Fibroblast of lung (primary cell): ENCODE measurements around the gene TEX55.

Experiments used
- CTCF ChIP-seq, 2 donors: IDR thresholded peaks in 1 of 2; conservative IDR thresholded peaks in 1 of 2; 1 replicate in 1 of 2; 2 replicates in 1 of 2; pipeline ENCODE4 v1.5.1; 2011 to 2012; ENCODE audit warnings: low read length in 2 of 2, control low read depth in 1 of 2, inconsistent platforms in 1 of 2, low read depth in 1 of 2, mild to moderate bottlenecking in 1 of 2
- EZH2 ChIP-seq: IDR thresholded peaks from 2 replicates; pipeline ENCODE4 v1.5.1; 2012; ENCODE audit warnings: low read length, control low read depth, mild to moderate bottlenecking; ENCODE audit errors: missing control alignments

- TF ChIP-seq CTCF (conservative IDR thresholded peaks at IDR 0.05 in 1 of 2, IDR thresholded peaks at IDR 0.05 in 1 of 2; ENCODE audit: low read depth in 1 of 2, low read length in 2 of 2) (no peak), EZH2 (no peak)
These were observed 46.2 kb upstream of the TEX55 start for GRCh38 chr3:119099785-119100184.
